Esophagus (tissue), 2 donors: Measurements from ENCODE around the gene IGF2BP2. TPM values are rescaled to one million over a fixed set of nuclear protein-coding genes. Genes with fewer than 3 reads are reported as not detected.

Experiments used
- H3K27ac ChIP-seq, 2 donors: one replicate each; pipeline ENCODE4 v1.5.1; 2013; ENCODE audit warnings: low read depth in 2 of 2, mild to moderate bottlenecking in 2 of 2, inconsistent platforms in 1 of 2, low read length in 1 of 2, moderate library complexity in 1 of 2
- H3K27me3 ChIP-seq, 2 donors: one replicate each; pipeline ENCODE4 v1.6.1; 2013; ENCODE audit warnings: low read length in 2 of 2, control low read depth in 1 of 2, mild to moderate bottlenecking in 1 of 2; ENCODE audit not compliant: insufficient read depth in 2 of 2, control insufficient read depth in 1 of 2
- H3K36me3 ChIP-seq, 2 donors: one replicate each; pipeline ENCODE4 v1.6.1; 2013; ENCODE audit warnings: low read length in 1 of 2; ENCODE audit not compliant: control insufficient read depth in 2 of 2, insufficient read depth in 2 of 2
- H3K4me1 ChIP-seq, 2 donors: one replicate each; pipeline ENCODE4 v1.6.1; 2013; ENCODE audit warnings: low read length in 1 of 2; ENCODE audit not compliant: control insufficient read depth in 2 of 2, insufficient read depth in 2 of 2
- H3K4me3 ChIP-seq, 2 donors: one replicate each; pipeline ENCODE4 v1.5.1; 2013; ENCODE audit warnings: low read length in 2 of 2, mild to moderate bottlenecking in 2 of 2, low read depth in 1 of 2, moderate library complexity in 1 of 2
- H3K9me3 ChIP-seq, 2 donors: one replicate each; pipeline ENCODE4 v1.6.1; 2013; ENCODE audit warnings: mild to moderate bottlenecking in 2 of 2, low read depth in 1 of 2, low read length in 1 of 2, moderate library complexity in 1 of 2; ENCODE audit not compliant: control insufficient read depth in 2 of 2, insufficient read depth in 1 of 2
- WGBS, 2 donors: extraction: QIAGEN DNeasy Blood & Tissue Kit; methylation state at CpG; one replicate each; pipeline ENCODE4 v1.1.7; 2013; 5-methylcytosine and 5-hydroxymethylcytosine counted together
- polyA plus RNA-seq, 2 donors: library from polyadenylated mRNA; stranded (reverse); fragments of 200-250 nt; gene quantifications; one replicate each; pipeline ENCODE4 v1.2.3, GENCODE V29; 2013
- donor health status: healthy with polysubstance abuse.
- donor health status: Bipolar disorder and iron deficiency.

Gene IGF2BP2
- polyA plus RNA-seq, result under 1 TPM; 0.62 to 0.86 TPM

GRCh38 chr3:185825006-185825638, at the start of gene IGF2BP2:
IGF2BP2 (minus strand) TSS chr3:185825042; CDS start chr3:185824960, 82 bp downstream.
- Histone ChIP-seq H3K9me3 (no peaks in the 10 kb centered on the region), H3K4me3 (peak within 1 kb of the TSS; percentile 64 to 66), H3K36me3 (no peaks in the 10 kb centered on the region), H3K27me3 (peaks cover 0 to 25% of the 10 kb centered on the region in 2 donors), H3K27ac (peak within 1 kb of the TSS; percentile 34 to 42), H3K4me1 (peaks cover 0 to 2% of the 10 kb centered on the region in 2 donors)
- 1% methylated on average over 14 to 92 of the region's 96 CpGs for WGBS, 2 donors

DNA sequence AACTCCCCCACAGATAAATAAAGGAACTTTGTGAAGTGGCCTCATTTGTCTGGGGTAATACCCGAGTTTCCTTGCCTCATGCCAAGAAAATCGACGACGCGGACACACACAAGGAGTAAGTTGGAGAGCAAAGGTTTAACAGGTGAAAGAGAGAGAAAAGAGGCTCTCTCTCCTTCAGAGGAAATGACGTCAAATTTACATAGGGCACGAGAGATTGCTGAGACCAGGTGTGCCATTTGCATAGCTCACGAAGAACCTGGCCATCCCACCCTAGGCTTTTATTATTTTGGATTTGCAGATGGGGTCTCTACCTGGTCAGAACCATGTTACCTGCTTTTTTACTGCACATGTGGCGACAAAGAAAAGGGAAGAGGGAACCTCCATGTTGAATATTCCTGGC, 49.3 kb upstream of the IGF2BP2 start:
- Histone ChIP-seq H3K4me1 (no peaks in the 10 kb centered on the region), H3K9me3 (no peaks in the 10 kb centered on the region), H3K4me3 (no peak overlapping the region), H3K27me3 (no peaks in the 10 kb centered on the region), H3K36me3 (no peaks in the 10 kb centered on the region), H3K27ac (no peak overlapping the region)
- 62 to 65% methylated on average over 9 of the region's 9 CpGs for WGBS, 2 donors

DNA sequence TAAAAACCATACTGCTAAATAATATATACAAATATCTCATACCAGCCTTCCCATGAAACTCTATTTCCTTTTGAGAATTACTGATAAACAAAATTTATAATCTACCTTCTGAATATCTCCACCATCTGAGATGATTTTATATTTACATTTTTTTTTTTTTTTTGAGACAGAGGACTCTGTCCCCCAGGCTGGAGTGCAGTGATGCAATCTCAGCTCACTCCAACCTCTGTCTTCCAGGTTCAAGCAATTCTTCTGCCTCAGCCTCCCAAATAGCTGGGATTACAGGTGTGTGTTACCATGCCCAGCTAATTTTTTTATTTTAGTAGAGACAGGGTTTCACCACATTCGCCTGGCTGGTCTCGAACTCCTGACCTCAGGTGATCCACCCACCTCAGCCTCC, 42.8 kb upstream of the IGF2BP2 start:
- 86 to 98% methylated on average over 2 of the region's 2 CpGs for WGBS, 2 donors
- Histone ChIP-seq H3K27me3 (no peaks in the 10 kb centered on the region), H3K27ac (no peak overlapping the region), H3K4me3 (no peak overlapping the region), H3K36me3 (no peaks in the 10 kb centered on the region), H3K4me1 (no peaks in the 10 kb centered on the region), H3K9me3 (no peaks in the 10 kb centered on the region)

DNA sequence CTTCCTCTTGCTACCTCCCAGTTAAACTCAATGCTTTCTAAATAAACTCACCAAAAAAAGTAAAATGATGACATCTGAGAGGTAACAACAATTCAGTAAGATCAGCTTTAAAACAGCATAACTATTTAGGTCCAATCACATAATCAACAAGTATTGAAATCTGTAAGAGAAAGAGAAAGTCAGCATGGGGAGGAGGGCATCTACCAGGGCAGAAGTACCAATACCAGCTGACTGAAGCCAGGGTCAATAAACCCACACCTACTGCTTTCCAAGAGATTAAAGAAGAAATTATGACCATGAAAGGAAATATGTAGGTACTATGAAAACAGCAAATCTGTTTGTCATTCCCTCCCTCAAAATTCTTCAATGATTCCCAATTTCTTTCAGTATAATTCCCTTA, 42.2 kb upstream of the IGF2BP2 start:
- Histone ChIP-seq H3K4me3 (no peak overlapping the region), H3K4me1 (no peaks in the 10 kb centered on the region), H3K9me3 (no peaks in the 10 kb centered on the region), H3K36me3 (no peaks in the 10 kb centered on the region), H3K27me3 (no peaks in the 10 kb centered on the region), H3K27ac (no peak overlapping the region)

DNA sequence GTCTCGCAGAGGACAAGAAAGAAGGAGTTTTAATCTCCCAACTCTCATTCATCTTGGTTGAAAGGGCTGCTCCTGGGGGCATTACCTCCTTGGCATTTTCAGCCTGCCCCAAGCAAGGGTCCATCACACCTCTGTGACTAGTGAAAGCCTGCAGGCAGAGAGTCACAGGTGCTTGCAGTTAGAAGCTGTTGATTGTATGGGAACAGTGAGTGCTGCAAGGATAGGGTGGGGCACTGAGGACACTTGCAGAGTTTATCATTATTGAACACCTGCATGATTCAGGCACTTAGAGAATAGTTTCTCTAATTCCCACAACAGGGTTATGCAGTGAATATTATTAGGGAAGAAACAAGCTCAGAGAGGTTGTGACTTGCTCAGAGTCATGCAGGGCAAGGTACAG, 41.7 kb upstream of the IGF2BP2 start:
- H3K36me3 ChIP-seq, result no peaks in the 10 kb centered on the region
- H3K27ac ChIP-seq, result no peak overlapping the region
- WGBS, 2 donors, result 88% methylated on average over 1 of the region's 1 CpG
- H3K27me3 ChIP-seq, result no peaks in the 10 kb centered on the region
- no peaks in the 10 kb centered on the region for H3K9me3 ChIP-seq
- no peaks in the 10 kb centered on the region for H3K4me1 ChIP-seq
- no peak overlapping the region for H3K4me3 ChIP-seq

DNA sequence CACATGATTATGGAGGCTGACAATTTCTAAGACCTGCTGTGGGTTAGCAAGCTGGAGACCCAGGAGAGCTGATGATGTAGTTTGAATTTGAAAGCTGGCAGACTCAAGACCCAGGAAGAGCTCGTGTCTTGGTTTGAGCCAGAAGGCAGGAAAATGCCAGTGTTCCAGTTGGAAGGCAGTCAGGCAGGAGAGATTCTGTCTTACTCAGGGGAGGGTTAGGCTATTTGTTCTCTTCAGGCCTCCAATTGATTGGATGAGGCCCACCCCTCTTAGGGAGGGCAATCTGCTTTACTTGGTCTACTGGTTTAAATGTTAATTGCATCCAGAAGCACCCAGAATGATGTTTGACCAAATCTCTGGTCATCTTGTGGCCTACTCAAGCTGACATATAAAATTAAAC, 40.4 kb upstream of the IGF2BP2 start:
- Histone ChIP-seq H3K4me3 (no peak overlapping the region), H3K9me3 (no peaks in the 10 kb centered on the region), H3K27me3 (no peaks in the 10 kb centered on the region), H3K27ac (no peak overlapping the region), H3K4me1 (no peaks in the 10 kb centered on the region), H3K36me3 (no peaks in the 10 kb centered on the region)
- WGBS, 2 donors, result 75 to 82% methylated on average over 1 of the region's 1 CpG

DNA sequence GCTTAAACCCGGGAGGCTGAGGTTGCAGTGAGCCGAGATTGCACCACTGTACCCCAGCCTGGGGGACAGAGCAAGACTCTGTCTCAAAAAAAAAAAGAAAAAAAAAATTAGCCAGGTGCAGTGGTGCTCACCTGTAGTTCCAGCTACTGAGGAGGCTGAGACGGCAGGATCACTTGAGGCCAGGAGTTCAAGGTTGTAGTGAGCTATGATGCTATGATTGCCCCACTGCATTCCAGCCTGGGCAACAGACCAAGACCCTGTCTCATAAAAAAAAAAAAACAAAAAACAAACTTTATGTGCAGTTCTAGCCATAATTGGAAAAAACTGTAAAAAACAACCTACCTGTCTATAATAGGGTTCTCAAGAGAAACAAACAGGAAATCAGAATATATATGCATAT, 39.9 kb upstream of the IGF2BP2 start:
- Histone ChIP-seq H3K4me1 (no peaks in the 10 kb centered on the region), H3K4me3 (no peak overlapping the region), H3K27me3 (no peaks in the 10 kb centered on the region), H3K27ac (no peak overlapping the region), H3K36me3 (no peaks in the 10 kb centered on the region), H3K9me3 (no peaks in the 10 kb centered on the region)
- WGBS, 2 donors, result 79 to 87% methylated on average over 3 of the region's 3 CpGs

DNA sequence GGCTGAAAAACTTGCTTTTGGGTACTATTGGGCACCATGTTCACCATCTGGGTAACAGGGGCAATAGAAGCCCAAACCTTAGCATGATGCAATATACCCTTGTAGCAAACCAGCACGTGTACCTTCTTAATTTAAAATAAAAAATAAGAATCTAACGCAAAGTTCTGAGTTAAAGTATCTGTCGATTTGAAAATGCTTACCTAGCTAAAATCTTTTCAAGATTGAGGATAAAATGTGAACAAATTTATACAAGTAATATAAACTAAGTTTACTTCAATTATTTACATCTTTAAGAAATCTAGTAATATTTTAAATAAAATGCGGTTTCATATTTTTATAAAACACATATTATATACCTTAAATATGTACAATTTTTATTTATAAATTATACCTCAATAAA, 38.1 kb upstream of the IGF2BP2 start:
- no peaks in the 10 kb centered on the region for H3K9me3 ChIP-seq
- no peak overlapping the region for H3K27ac ChIP-seq
- no peaks in the 10 kb centered on the region for H3K36me3 ChIP-seq
- H3K4me3 ChIP-seq, result no peak overlapping the region
- H3K27me3 ChIP-seq, result no peaks in the 10 kb centered on the region
- 95% methylated on average over 4 of the region's 4 CpGs for WGBS, 2 donors
- no peaks in the 10 kb centered on the region for H3K4me1 ChIP-seq

DNA sequence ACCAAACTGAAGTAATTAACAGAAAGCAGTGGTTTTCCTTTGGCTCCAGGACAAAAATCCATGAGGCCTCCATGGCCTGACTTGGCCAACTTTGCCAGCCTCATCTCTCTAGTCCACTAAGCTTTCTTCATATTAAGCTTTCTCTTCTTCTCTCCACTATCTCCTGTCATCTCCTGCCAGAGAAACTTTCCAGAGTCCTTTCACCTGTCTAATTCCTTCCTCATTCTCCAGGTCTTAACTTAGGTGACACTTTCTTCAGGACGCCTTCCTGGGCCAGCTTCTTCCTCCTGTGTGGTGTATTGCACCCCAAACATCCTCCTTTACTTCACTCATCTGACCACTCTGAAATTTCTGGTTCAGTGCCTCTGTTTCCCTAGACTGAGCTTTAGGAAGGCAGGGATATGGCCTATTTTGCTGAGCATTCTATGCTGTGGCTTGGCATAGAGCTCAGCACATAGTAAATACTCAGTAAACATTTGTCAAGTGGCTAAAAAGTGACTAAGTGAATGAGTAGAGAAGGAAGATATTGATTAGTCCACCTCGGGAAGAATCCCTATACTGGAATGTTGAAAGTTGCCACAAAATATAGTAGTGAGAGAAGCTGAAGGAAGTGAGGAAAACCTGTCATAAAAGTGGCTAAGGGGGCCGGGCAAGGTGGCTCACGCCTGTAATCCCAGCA, 34.6 kb upstream of the IGF2BP2 start:
- H3K4me1 ChIP-seq, result no peaks in the 10 kb centered on the region
- no peak overlapping the region for H3K4me3 ChIP-seq
- no peaks in the 10 kb centered on the region for H3K27me3 ChIP-seq
- H3K27ac ChIP-seq, result no peak overlapping the region
- H3K36me3 ChIP-seq, result no peaks in the 10 kb centered on the region
- 81 to 86% methylated on average over 4 of the region's 4 CpGs for WGBS, 2 donors
- no peaks in the 10 kb centered on the region for H3K9me3 ChIP-seq
